IMR-90 (cell line): ENCODE results near the gene KAT7. TPM values are rescaled to one million over a fixed set of nuclear protein-coding genes. Genes with fewer than 3 reads are reported as not detected.

ENCODE experiments used
- ATAC-seq: fragments of 200-7000 bp; cut with Tn5 transposase; 2 replicates; pipeline ENCODE4 v1.9.1; 2020; ENCODE audit warnings: low read depth, mild to moderate bottlenecking, moderate library complexity
- BruUV-seq: library from RNA; stranded (reverse); fragments of 400-500 nt; replicated peaks from 2 replicates; lab custom pipeline; 2021; lab: Mats Ljungman, UMichigan
- CTCF ChIA-PET: fragments of 300-600 bp; formaldehyde crosslinking; extraction: SDS; loops from one replicate; lab custom pipeline; 2021; ENCODE audit warnings: antibody characterized with exemption; lab: Yijun Ruan, JAX
- POLR2A ChIA-PET: fragments of 300-600 bp; sonication (Branson Sonifier 250); formaldehyde crosslinking; loops from one replicate; lab custom pipeline; 2022; ENCODE audit warnings: antibody characterized with exemption; ENCODE audit not compliant: unreplicated experiment; lab: Charles Lee
- DNase-seq: peaks from one replicate; pipeline ENCODE4 v3.0.0; 2013
- H2AFZ ChIP-seq: replicated peaks from 2 replicates; pipeline ENCODE3; 2013; ENCODE audit warnings: low read length, mild to moderate bottlenecking; ENCODE audit not compliant: poor library complexity
- H2AK5ac ChIP-seq: 2 replicates; pipeline ENCODE4 v1.6.1; 2013; ENCODE audit warnings: low read depth, low read length, inconsistent platforms
- H2AK9ac ChIP-seq: replicated peaks from 2 replicates; pipeline ENCODE3; 2013; ENCODE audit warnings: mild to moderate bottlenecking, low read depth, low read length, moderate library complexity; ENCODE audit not compliant: poor library complexity
- H2BK120ac ChIP-seq: 2 replicates; pipeline ENCODE4 v1.6.1; 2013; ENCODE audit warnings: low read depth, low read length, inconsistent platforms
- H2BK15ac ChIP-seq: 3 replicates; pipeline ENCODE4 v1.6.1; 2013; ENCODE audit warnings: low read depth, low read length, inconsistent platforms
- H2BK20ac ChIP-seq: 2 replicates; pipeline ENCODE4 v1.6.1; 2013; ENCODE audit warnings: low read depth, mild to moderate bottlenecking, inconsistent platforms, low read length, moderate library complexity
- H2BK5ac ChIP-seq: 2 replicates; pipeline ENCODE4 v1.6.1; 2013; ENCODE audit warnings: mild to moderate bottlenecking, low read depth, low read length, inconsistent platforms; ENCODE audit not compliant: poor library complexity, severe bottlenecking
- H3K14ac ChIP-seq: replicated peaks from 2 replicates; pipeline ENCODE4 v1.6.1; 2013; ENCODE audit warnings: low read depth, low read length, inconsistent platforms
- H3K18ac ChIP-seq: 2 replicates; pipeline ENCODE4 v1.6.1; 2013; ENCODE audit warnings: low read depth, low read length, control low read depth
- H3K23ac ChIP-seq: 2 replicates; pipeline ENCODE4 v1.6.1; 2013; ENCODE audit warnings: low read depth, low read length, inconsistent platforms
- H3K27ac ChIP-seq: 2 replicates; pipeline ENCODE4 v1.5.1; 2013; ENCODE audit warnings: mild to moderate bottlenecking, control low read depth, low read length; ENCODE audit not compliant: insufficient read depth
- H3K27me3 ChIP-seq: 2 replicates; pipeline ENCODE4 v1.6.1; 2013; ENCODE audit warnings: low read length; ENCODE audit not compliant: control insufficient read depth, insufficient read depth
- H3K36me3 ChIP-seq: 2 replicates; pipeline ENCODE4 v1.6.1; 2013; ENCODE audit warnings: low read length, mixed read lengths; ENCODE audit not compliant: control insufficient read depth, insufficient read depth
- H3K4ac ChIP-seq: 2 replicates; pipeline ENCODE4 v1.6.1; 2013; ENCODE audit warnings: low read depth, low read length, inconsistent platforms
- H3K4me1 ChIP-seq: 2 replicates; pipeline ENCODE4 v1.6.1; 2013; ENCODE audit warnings: low read length, mixed read lengths; ENCODE audit not compliant: control insufficient read depth, insufficient read depth
- H3K4me2 ChIP-seq: 2 replicates; pipeline ENCODE4 v1.6.1; 2013; ENCODE audit warnings: low read depth, mild to moderate bottlenecking, control low read depth, low read length, moderate library complexity
- H3K4me3 ChIP-seq: 2 replicates; pipeline ENCODE4 v1.5.1; 2013; ENCODE audit warnings: low read depth, mild to moderate bottlenecking, control low read depth, low read length, moderate library complexity; ENCODE audit not compliant: insufficient read depth
- H3K56ac ChIP-seq: 2 replicates; pipeline ENCODE4 v1.6.1; 2013; ENCODE audit warnings: low read length, inconsistent platforms; ENCODE audit not compliant: insufficient read depth; ENCODE audit errors: extremely low read depth
- H3K79me1 ChIP-seq, 2 experiments: 2 replicates each; pipeline ENCODE4 v1.6.1; 2013; ENCODE audit warnings: low read length in 2 of 2, inconsistent platforms in 1 of 2, low read depth in 1 of 2
- H3K9ac ChIP-seq: 2 replicates; pipeline ENCODE4 v1.6.1; 2013; ENCODE audit warnings: low read depth, low read length, control low read depth
- H3K9me1 ChIP-seq: 2 replicates; pipeline ENCODE4 v1.6.1; 2013; ENCODE audit warnings: low read length, inconsistent platforms; ENCODE audit not compliant: insufficient read depth
- H3K9me3 ChIP-seq: 2 replicates; pipeline ENCODE4 v1.6.1; 2013; ENCODE audit warnings: low read length; ENCODE audit not compliant: control insufficient read depth, insufficient read depth
- H4K20me1 ChIP-seq: 2 replicates; pipeline ENCODE4 v1.6.1; 2013; ENCODE audit warnings: low read length, inconsistent platforms; ENCODE audit not compliant: insufficient read depth
- H4K5ac ChIP-seq: 2 replicates; pipeline ENCODE4 v1.6.1; 2013; ENCODE audit warnings: mild to moderate bottlenecking, low read depth, low read length, control low read depth
- H4K8ac ChIP-seq, 2 experiments: 2 replicates each; pipeline ENCODE4 v1.6.1; 2013; ENCODE audit warnings: low read depth in 2 of 2, low read length in 2 of 2, control low read depth in 1 of 2, inconsistent platforms in 1 of 2
- H4K91ac ChIP-seq: 2 replicates; pipeline ENCODE4 v1.6.1; 2013; ENCODE audit warnings: low read depth, low read length, inconsistent platforms; ENCODE audit not compliant: insufficient read depth
- CEBPB ChIP-seq: IDR thresholded peaks from 2 replicates; pipeline ENCODE4 v1.6.1; 2012; ENCODE audit warnings: low read depth, low read length, improper control_type of control experiment
- CHD1 ChIP-seq: IDR thresholded peaks from 2 replicates; pipeline ENCODE4 v1.6.1; 2012; ENCODE audit warnings: low read depth, low read length, improper control_type of control experiment
- FOS ChIP-seq: fragments of 150-350 bp; IDR thresholded peaks from 2 replicates; pipeline ENCODE4 v1.6.1; 2016; ENCODE audit warnings: low read depth, low read length
- MAFK ChIP-seq: IDR thresholded peaks from 2 replicates; pipeline ENCODE4 v1.6.1; 2012; ENCODE audit warnings: low read depth, low read length, improper control_type of control experiment
- MXI1 ChIP-seq: IDR thresholded peaks from 2 replicates; pipeline ENCODE4 v1.6.1; 2012; ENCODE audit warnings: low read depth, mild to moderate bottlenecking, low read length, moderate library complexity, borderline replicate concordance
- POLR2A ChIP-seq: IDR thresholded peaks from 2 replicates; pipeline ENCODE4 v1.6.1; 2012; ENCODE audit warnings: mild to moderate bottlenecking, low read depth, low read length
- RCOR1 ChIP-seq: IDR thresholded peaks from 2 replicates; pipeline ENCODE4 v1.6.1; 2012; ENCODE audit warnings: mild to moderate bottlenecking, low read length, improper control_type of control experiment; ENCODE audit not compliant: insufficient replicate concordance
- RFX5 ChIP-seq: IDR thresholded peaks from 2 replicates; pipeline ENCODE4 v1.8.0; 2012; ENCODE audit warnings: low read depth, mild to moderate bottlenecking, low read length, moderate library complexity
- SMC3 ChIP-seq: fragments of 150-350 bp; IDR thresholded peaks from 2 replicates; pipeline ENCODE4 v1.6.1; 2016; ENCODE audit warnings: low read depth, mild to moderate bottlenecking, antibody characterized with exemption, low read length, moderate library complexity
- WGBS, 2 experiments: methylation state at CpG; one replicate each; pipeline versions ENCODE4 v1.1.5 to v1.1.7; 2013; ENCODE audit warnings: missing lambda C conversion rate in 2 of 2; ENCODE audit not compliant: insufficient read length in 1 of 2; ENCODE audit errors: extremely low coverage in 2 of 2; 5-methylcytosine and 5-hydroxymethylcytosine counted together
- dilution Hi-C: fragments of 300-500 bp; cut with HindIII; formaldehyde crosslinking; loops from one replicate; pipeline ENCODE4 v1.14.3; 2018; ENCODE audit warnings: low sequenced_read_pairs; ENCODE audit not compliant: unreplicated experiment
- in situ Hi-C: fragments of 300-500 bp; cut with MboI; formaldehyde crosslinking; loops from 3 replicates; pipeline ENCODE4 v1.14.3; 2019; ENCODE audit warnings: low sequenced_read_pairs, inconsistent platforms, mixed read lengths
- intact Hi-C: fragments of 100-400 bp; cut with micrococcal nuclease; formaldehyde crosslinking; loops from 2 replicates; pipeline ENCODE4 v1.10.0; 2022
- polyA plus RNA-seq, 3 experiments: library from polyadenylated mRNA; depleted of rRNA; stranded (reverse); fragments of >200 nt; gene quantifications; 2 replicates each; pipeline ENCODE4 v1.2.3, GENCODE V29; 2012; ENCODE audit warnings: low replicate concordance in 1 of 3
- total RNA-seq: library from RNA; depleted of rRNA; stranded (reverse); fragments of >200 nt; gene quantifications from 2 replicates; pipeline ENCODE4 v1.2.3, GENCODE V29; 2012
- TF ChIP-seq, protein P1 (sequence below): conservative IDR thresholded peaks from 2 replicates; pipeline ENCODE4 v1.5.1; 2012; ENCODE audit warnings: mild to moderate bottlenecking, low read depth, low read length, improper control_type of control experiment
- TF ChIP-seq, protein P2 (sequence below): fragments of 150-350 bp; IDR thresholded peaks from 2 replicates; pipeline ENCODE4 v1.6.1; 2016; ENCODE audit warnings: low read depth, mild to moderate bottlenecking, low read length, moderate library complexity, borderline replicate concordance
- TF ChIP-seq, protein P3 (sequence below): fragments of 150-350 bp; IDR thresholded peaks from 2 replicates; pipeline ENCODE4 v1.6.1; 2017; ENCODE audit warnings: mild to moderate bottlenecking, antibody characterized with exemption, low read length, low read depth

The KAT7 gene
- total and polyA plus RNA-seq, 2 of the 4 experiments (the other 2 are of a cell fraction), result 16.9 to 21.9 TPM

DNA sequence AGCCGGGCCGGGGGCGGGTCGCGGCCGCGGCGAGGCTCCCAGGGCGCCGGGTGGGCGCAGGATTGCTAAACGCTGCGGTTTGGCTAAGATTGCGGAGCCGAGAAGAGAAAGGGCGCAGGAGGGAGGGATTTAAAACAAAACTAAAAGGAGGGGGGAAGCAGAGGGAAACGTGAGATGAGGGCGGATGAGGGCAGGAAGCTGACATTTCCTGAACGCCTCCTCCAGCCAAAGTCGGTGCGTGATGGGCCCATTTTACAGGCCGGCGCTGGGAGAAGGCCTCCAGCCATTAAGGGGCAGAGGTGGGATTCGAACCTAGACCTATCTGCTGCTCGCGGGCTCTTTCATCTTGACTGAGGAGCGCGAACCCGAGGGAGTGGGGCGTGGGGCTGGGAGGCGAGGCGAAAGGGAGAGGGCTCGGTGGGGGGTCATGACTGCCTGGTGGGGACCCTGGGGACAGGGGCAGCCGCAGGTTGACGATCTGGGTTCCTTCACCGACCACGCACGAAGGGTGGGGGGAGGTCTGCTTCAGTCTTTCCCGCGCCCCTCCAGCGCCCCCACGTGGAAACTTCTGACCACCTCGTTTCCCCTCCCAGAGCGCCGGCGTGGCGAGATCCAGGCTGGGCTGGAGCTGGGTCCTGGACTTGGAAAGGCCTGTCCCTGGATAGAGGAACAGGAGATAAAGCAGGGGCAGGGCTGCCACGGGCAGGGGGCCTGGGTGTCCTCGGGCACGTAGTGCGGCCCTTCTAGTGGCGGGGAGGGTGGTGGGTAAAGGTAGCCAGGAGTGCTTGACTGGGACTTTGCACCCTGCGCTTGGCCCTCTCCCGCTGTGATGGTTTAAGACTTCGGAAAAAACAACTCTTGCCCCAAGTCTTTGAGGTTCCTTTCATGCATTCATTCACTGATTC, 63.2 kb downstream of the KAT7 start:
- intact Hi-C loops (loop anchor here (1.0 to 2.0 kb wide), 3 partner anchors 63 to 281 kb away; partner anchors contain the start of genes KAT7 and SLC35B1), in situ Hi-C loops (no loop called here), dilution Hi-C loops (no loop called here)
- Histone ChIP-seq H3K4ac (peak overlapping the region; percentile 73), H4K5ac (peak overlapping the region; percentile 42), H3K4me2 (peak overlapping the region; percentile 32), H3K56ac (no peak overlapping the region), H2BK15ac (peak overlapping the region; percentile 66; the same call in 1 of the 3 replicates), H3K23ac (peak overlapping the region; percentile 71; the same call in 1 of the 2 replicates), H3K27ac (no peak overlapping the region), H3K9ac (peak overlapping the region; percentile 53), H2BK20ac (no peak overlapping the region), H3K9me3 (no peaks in the 10 kb centered on the region), H2BK120ac (peak overlapping the region; percentile 53; the same call in 1 of the 2 replicates), H3K9me1 (no peaks in the 10 kb centered on the region), H4K20me1 (no peaks in the 10 kb centered on the region), H3K4me1 (peaks cover 3% of the 10 kb centered on the region; the same call in 1 of the 2 replicates), H3K27me3 (peaks cover 23% of the 10 kb centered on the region; the same call in 1 of the 2 replicates), H3K79me1 (no peaks in the 10 kb centered on the region), H3K4me3 (peak overlapping the region; percentile 39), H2AK9ac (peak overlapping the region; percentile 90), H4K91ac (peak overlapping the region; percentile 8; the same call in 1 of the 2 replicates), H3K36me3 (no peaks in the 10 kb centered on the region), H2BK5ac (no peak overlapping the region), H3K18ac (no peak overlapping the region; the same call in 1 of the 2 replicates), H3K14ac (no peak overlapping the region), H2AFZ (peak overlapping the region; percentile 83), H4K8ac (peak overlapping the region; percentile 41 to 84), H2AK5ac (peak overlapping the region; percentile 54; the same call in 1 of the 2 replicates)
- 28% methylated on average over 5 of the region's 55 CpGs; no CpG with 5 or more reads in 1 of the 2 experiments for whole genome bisulfite sequencing, 2 experiments
- POLR2A ChIA-PET, result interaction anchor here (0.6 kb wide), 1 partner anchor 133 kb away, joined by 3 read pairs; no protein-coding TSS in a partner anchor
- ATAC-seq, result peak; percentile 85
- no TSS peak for BruUV-seq
- CTCF ChIA-PET, result interaction anchor here (0.5 to 1.3 kb wide), 5 partner anchors 36 to 281 kb away, joined by 3 to 5 read pairs (median 3); no protein-coding TSS in a partner anchor
- peak; percentile 59 for DNase-seq
- TF ChIP-seq, protein P1, sequence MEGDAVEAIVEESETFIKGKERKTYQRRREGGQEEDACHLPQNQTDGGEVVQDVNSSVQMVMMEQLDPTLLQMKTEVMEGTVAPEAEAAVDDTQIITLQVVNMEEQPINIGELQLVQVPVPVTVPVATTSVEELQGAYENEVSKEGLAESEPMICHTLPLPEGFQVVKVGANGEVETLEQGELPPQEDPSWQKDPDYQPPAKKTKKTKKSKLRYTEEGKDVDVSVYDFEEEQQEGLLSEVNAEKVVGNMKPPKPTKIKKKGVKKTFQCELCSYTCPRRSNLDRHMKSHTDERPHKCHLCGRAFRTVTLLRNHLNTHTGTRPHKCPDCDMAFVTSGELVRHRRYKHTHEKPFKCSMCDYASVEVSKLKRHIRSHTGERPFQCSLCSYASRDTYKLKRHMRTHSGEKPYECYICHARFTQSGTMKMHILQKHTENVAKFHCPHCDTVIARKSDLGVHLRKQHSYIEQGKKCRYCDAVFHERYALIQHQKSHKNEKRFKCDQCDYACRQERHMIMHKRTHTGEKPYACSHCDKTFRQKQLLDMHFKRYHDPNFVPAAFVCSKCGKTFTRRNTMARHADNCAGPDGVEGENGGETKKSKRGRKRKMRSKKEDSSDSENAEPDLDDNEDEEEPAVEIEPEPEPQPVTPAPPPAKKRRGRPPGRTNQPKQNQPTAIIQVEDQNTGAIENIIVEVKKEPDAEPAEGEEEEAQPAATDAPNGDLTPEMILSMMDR, result peak; percentile 77
- no peak for TF ChIP-seq CHD1
- TF ChIP-seq POLR2A, result no peak
- TF ChIP-seq RFX5, result no peak
- TF ChIP-seq MAFK, result no peak
- TF ChIP-seq, protein P2, sequence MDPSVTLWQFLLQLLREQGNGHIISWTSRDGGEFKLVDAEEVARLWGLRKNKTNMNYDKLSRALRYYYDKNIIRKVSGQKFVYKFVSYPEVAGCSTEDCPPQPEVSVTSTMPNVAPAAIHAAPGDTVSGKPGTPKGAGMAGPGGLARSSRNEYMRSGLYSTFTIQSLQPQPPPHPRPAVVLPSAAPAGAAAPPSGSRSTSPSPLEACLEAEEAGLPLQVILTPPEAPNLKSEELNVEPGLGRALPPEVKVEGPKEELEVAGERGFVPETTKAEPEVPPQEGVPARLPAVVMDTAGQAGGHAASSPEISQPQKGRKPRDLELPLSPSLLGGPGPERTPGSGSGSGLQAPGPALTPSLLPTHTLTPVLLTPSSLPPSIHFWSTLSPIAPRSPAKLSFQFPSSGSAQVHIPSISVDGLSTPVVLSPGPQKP, result no peak
- TF ChIP-seq SMC3, result peak; percentile 67
- no peak for TF ChIP-seq FOS
- no peak for TF ChIP-seq MXI1
- peak; percentile 47 for TF ChIP-seq RCOR1
- TF ChIP-seq, protein P3, sequence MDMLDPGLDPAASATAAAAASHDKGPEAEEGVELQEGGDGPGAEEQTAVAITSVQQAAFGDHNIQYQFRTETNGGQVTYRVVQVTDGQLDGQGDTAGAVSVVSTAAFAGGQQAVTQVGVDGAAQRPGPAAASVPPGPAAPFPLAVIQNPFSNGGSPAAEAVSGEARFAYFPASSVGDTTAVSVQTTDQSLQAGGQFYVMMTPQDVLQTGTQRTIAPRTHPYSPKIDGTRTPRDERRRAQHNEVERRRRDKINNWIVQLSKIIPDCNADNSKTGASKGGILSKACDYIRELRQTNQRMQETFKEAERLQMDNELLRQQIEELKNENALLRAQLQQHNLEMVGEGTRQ, result no peak
- TF ChIP-seq CEBPB, result peak; percentile 57; the same call in 1 of the 2 replicates
